Endothelial cell of umbilical vein (primary cell): Measurements from ENCODE around the gene ME3.

ENCODE experiments used
- CTCF ChIP-seq, 2 donors: IDR thresholded peaks; 1 replicate in 1 of 2; 2 replicates in 1 of 2; pipeline ENCODE4 v1.5.1; 2011; ENCODE audit warnings: low read length in 2 of 2, mild to moderate bottlenecking in 2 of 2, moderate library complexity in 2 of 2, control low read depth in 1 of 2, inconsistent platforms in 1 of 2, low read depth in 1 of 2; ENCODE audit not compliant: insufficient read depth in 1 of 2; ENCODE audit errors: extremely low read depth in 1 of 2
- EZH2 ChIP-seq: IDR thresholded peaks from 2 replicates; pipeline ENCODE4 v1.6.1; 2012; ENCODE audit warnings: borderline replicate concordance, low read depth, mild to moderate bottlenecking, moderate library complexity, low read length, inconsistent platforms; ENCODE audit not compliant: severe bottlenecking
- FOS ChIP-seq: IDR thresholded peaks from 2 replicates; pipeline ENCODE4 v1.6.1; 2011; ENCODE audit warnings: mild to moderate bottlenecking, low read length, moderate library complexity, borderline replicate concordance; ENCODE audit not compliant: insufficient read depth
- GATA2 ChIP-seq: IDR thresholded peaks from 2 replicates; pipeline ENCODE4 v1.7.0; 2011; ENCODE audit warnings: low read depth, mild to moderate bottlenecking, moderate library complexity, mixed read lengths, low read length; ENCODE audit not compliant: insufficient read length, insufficient read depth
- JUN ChIP-seq: IDR thresholded peaks from 2 replicates; pipeline ENCODE4 v1.6.1; 2011; ENCODE audit warnings: borderline replicate concordance, low read depth; ENCODE audit not compliant: insufficient read length, insufficient read depth
- MYC ChIP-seq: IDR thresholded peaks from one replicate; pipeline ENCODE4 v1.6.1; 2011; ENCODE audit warnings: mild to moderate bottlenecking, low read depth, low read length
- POLR2A ChIP-seq: IDR thresholded peaks from 2 replicates; pipeline ENCODE4 v1.6.1; 2012; ENCODE audit warnings: low read depth, mild to moderate bottlenecking, control low read depth, low read length
- POLR2AphosphoS5 ChIP-seq: IDR thresholded peaks from 2 replicates; pipeline ENCODE4 v1.6.1; 2012; ENCODE audit warnings: low read depth, mild to moderate bottlenecking, control low read depth, low read length, moderate library complexity; ENCODE audit not compliant: insufficient read depth

- no peak for TF ChIP-seq GATA2
- no peak for TF ChIP-seq POLR2A
- TF ChIP-seq MYC: no peak
- peak; percentile 77 to 85 for TF ChIP-seq CTCF (IDR thresholded peaks at IDR 0.05; ENCODE audit: extremely low read depth in 1 of 2, insufficient read depth in 1 of 2, low read depth in 1 of 2, low read length in 2 of 2)
- TF ChIP-seq POLR2AphosphoS5: no peak
- TF ChIP-seq EZH2: no peak
- no peak for TF ChIP-seq JUN
- no peak for TF ChIP-seq FOS
Observed at GRCh38 chr11:86608251-86608799, 64.1 kb downstream of the ME3 start.
